NCI-H2196 (cell line): ENCODE measurements around the gene HIF1AN.

ENCODE experiments used
- DNase-seq: peaks from one replicate; lab custom pipeline; 2025; ENCODE audit not compliant: unreplicated experiment; lab: John Stamatoyannopoulos, UW

The HIF1AN gene

DNA sequence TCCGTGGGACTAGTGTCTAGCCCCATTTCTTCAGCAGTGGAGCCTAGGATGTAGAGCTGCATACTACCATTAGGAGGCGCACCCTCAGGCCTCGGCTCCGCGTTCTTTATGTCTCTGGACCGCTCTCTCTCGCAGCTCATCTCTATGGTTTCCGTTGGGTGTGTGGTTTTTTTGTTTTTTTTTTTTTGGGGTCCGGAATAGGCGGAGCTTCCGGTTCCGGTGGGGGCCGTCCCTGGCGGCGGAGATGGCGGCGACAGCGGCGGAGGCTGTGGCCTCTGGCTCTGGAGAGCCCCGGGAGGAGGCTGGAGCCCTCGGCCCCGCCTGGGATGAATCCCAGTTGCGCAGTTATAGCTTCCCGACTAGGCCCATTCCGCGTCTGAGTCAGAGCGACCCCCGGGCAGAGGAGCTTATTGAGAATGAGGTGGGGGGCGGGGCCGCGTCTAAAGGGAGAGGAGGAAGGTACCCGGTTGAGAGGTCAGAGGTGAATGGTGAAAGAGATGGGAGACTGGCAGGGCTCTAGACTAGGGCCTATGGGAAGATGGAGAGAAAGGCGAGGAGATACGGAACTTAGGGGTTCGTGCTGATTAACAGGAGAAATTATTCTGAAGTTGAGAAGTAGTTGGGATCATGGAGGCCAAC is at the start of gene HIF1AN:
TSS of gene HIF1AN (plus strand) at position 229 of the 639 bp plus-strand sequence. CDS start at position 245, 16 bp downstream.
- peak; percentile 81 for DNase-seq

DNA sequence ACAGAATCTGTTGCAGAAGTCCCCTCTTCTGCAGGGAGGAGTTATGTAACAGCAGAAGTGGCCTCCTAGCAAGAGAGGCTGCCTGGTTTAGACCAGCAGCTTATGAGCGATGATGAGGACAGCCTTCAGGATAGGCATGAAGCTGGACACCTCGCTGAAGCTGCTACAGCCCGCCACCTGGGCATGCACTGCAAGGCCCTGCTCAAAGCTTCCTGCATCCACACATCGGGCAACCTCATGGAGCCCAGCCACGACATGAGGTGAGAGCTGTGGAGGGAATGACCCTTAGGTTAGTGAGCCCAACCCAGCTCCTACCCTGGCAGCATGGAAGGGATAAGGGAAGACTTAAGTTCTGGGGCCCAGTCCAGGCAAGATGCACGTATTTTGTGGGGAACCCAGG is 48.2 kb upstream of the HIF1AN start:
- DNase-seq, result no peak

DNA sequence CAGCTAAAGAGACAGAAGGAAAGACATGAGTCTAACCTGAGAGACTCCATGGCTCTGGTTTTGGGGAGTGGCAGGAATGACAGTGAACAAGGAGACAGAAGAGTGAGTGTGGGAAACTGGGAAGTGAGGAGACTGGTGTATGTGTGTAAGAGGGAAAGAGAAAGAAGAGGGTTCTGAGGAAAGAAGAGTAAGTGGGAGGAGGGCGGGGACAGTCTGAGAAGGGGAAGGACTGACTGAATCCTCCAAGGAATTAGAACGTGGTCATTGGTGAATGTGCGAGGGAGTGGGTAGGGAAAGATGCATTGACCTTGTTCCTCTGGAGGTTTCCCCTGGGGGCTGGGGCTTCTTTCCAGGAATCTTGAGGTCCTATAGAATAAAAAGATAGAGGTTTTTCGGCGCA is 46.3 kb upstream of the HIF1AN start:
- DNase-seq, result no peak

DNA sequence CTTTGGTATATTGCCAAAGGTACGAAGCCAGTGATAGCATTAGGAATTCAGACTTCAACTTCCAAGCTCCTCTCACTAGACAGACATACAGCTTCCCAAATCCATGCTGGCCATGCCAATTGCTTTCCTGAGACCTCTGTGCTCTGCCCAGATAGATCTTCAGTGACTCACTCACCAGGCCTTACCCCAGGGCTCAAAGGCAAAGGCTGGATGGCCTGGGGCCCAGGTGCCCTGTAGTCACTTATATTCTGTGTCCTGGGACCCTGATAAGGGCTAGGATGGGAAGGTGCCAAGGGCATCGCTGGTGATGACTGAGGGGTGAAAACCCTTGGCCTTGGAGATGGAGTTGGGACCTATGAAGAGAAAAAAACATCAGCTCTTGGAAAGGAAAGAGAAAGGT is 45.2 kb upstream of the HIF1AN start:
- no peak for DNase-seq

DNA sequence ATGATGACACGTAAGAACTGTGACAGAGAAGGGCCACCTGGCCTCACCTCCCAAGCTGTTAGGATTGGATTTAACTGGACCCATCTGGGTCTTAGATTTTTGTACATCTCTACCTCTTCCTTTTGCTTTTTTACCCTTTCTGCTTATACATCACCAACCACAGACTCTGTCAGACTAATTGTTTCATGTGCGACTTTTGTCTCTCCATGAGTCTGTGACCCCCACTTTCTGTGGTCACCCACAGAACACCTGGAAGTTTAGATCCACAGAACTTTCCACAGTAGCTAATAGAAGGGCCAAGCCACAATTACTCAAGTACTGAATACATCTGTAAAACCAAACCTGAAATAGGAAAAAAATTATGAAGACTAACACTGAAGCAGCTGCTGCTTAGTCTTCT is 39.2 kb upstream of the HIF1AN start:
- no peak for DNase-seq

DNA sequence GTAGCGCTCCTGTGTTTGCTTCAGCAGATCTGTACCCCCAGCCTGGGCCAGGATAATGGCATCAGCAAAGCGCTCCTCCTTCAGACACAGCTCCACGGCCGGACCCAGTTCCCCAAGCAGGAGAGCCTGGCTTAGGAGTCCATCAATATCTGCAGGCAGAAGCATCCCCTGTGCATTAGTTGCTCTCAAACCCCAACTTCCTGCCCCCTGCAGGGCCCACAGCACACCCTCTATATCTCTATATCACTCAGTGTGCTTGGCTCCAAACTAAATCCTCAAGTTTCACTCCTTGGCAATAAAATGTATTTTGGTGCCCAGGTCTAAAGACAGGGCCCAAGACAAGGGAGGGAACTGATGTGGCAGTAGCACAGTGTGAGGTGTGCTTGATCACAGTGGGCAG is 37.7 kb upstream of the HIF1AN start:
- no peak for DNase-seq

DNA sequence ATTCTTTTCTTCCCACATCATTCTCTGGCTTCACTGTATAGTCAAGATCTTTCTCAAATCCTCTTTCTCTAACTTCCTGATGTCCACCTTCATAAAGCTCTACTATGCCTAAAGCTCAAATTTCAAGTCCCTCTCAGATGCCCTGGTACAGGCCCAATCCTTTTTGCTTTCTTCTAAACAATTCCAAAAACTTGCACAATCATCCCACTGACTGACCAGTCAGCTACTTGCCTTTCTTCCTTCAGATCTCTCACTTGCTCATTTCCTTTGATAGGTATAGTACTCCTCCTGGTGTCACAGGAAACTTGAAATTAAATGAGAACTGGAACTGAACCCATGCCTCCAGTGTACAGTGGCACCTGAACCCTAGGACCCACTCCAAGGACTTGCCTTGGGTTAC is 34.3 kb upstream of the HIF1AN start:
- DNase-seq, result no peak

DNA sequence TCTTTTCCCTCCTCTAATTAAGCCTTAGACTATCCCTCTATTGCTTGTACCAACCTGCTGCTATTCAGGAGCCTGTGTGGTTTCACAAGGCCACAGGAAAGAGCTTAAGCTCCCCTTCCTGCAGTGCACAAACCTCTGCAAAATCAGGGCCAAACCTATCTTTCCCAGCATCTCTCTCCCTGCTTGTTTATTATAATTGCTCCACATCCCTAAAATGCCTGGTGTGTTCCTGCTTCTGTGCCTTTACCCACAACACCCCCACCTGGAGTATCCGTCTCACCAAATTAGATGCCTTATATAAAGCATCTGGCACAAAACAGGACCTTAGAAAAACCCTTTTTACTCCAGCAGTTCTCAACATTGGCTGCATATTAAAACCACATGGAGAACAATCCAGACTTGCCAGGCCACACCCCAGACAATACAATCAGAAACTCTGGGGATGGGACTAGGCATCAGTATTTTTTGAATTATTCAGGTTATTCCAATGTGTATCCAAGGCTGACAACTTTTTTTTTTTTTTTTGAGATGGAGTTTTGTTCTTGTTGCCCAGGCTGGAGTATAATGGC is 32.7 kb upstream of the HIF1AN start:
- no peak for DNase-seq

DNA sequence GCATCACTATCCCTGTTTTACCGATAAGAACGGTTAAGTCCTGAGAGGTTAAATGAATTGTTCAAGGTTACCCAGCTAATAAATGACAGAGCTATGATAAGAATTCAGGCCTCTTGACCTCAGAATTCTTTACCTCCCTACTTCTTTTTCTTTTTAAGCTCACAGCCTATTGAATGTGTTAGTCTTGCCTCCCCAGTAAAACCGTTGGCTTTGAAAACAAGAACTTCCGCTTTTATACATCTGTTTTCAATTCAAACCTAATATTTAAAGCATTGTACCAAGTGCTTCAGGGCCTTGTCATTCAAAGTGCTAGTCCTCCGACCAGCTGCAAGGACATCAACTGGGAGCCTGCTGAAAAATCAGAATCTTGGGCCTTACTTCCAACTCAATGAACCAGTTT is 31.6 kb upstream of the HIF1AN start:
- DNase-seq, result no peak

DNA sequence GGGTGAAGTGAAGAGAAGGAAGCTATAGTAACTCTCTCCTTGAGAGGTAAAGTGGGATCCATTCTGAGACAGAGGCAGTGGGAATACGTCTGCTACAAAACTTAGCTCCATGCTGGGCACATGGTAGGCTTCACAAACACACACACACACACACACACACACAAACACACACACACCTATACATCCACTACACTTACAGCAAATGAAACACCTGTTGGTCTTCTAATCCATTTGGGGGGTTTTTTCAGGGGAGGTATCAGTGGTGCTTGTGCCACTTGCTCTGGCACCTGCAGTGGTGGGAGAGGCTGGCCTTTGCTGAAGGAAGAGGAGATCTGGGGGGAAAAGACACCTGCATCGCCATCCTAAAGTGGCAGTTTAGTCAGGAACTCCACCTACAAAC is 30.6 kb upstream of the HIF1AN start:
- DNase-seq, result no peak

DNA sequence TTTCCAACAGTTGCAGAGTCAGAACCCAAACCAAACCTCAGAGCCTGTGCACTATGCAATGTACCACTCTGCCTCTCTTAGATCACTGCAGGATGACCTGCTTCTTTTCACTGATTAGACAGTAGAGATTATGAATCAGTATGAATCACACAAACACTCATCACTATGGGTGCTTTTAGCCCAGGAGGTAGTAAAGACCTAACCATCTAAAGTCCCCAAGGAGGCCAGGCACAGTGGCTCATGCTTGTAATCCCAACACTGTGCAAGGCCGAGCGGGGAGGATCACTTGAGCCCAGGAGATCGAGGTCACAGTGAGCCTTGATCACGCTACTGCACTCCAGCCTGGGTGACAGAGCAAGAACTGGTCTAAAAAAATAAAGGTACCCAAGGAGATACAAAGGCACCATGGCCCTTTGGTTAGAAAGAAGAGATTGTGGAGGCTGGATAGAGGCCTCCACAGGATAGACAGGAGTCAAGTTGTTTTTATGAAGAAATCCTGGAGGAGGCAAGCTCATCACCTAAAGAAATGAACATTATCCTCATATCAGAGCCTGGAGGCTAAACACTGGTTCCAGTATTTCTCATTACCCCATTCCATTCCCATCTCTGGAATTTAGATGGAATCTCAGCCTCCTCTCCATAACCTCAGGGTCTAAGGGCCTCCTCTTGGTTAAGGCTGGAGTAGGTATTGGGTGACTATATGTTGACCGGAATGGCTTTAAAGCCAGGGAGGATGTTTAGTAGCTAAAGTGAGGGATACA is 29.0 kb upstream of the HIF1AN start:
- DNase-seq, result no peak

DNA sequence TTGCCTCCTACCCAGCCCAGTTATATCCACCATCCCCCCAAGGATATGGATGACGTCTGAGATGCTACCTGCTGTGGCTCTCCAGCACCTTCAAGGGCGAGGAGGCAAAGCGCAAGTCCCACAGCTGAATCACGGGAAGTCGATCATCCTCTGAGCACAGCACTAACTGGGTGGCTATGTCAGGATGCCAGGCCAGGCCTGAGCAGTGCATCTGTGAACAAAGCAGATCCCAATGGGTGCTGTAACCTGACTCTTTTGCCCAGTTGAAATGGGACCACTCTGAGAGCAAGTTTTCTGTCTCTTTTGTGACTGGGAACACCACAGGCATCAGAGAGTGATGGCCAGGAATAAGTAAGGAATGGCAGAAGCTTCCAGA is 28.4 kb upstream of the HIF1AN start:
- DNase-seq, result no peak

DNA sequence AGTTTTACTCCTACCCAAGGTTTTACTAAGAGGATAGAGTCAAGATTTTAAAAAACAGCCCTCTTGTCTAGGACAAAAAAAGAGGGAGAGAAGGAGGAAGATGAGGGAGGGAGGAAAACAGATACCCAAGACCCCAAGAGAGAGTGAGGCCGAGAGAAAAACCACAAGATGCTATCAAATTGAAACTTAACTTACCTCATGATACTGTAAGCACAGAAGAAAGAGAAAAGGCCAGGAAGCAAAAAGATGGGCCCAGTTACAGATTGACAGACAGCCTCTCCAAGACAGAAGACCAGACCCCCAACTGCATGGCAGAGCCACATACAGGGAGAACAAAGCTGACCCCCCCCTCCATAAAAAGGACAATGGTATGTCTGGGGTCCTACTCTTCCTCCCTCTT is 27.5 kb upstream of the HIF1AN start:
- no peak for DNase-seq

DNA sequence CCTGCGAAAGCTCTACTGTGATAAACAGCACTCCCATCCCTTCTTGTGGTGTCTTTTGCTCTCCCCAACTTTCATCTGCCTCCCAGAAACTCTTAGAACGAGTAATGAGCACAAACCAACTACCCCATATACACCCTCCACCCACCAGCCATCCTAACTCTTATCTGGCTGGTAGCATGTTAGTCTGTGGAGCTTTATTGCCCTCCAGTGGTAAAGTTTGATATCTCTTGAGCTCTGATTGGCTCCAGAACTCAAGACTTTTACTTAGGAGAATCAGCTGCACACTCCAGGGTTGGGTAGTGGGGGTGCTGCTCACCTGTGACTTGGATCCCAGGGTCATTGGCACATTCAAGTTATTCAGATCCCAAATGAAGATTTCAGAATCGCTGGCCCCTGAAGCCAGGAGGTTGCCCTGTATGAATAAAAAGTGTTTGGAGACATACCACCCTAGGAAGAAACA is 27.0 kb upstream of the HIF1AN start:
- peak; percentile 23 for DNase-seq

DNA sequence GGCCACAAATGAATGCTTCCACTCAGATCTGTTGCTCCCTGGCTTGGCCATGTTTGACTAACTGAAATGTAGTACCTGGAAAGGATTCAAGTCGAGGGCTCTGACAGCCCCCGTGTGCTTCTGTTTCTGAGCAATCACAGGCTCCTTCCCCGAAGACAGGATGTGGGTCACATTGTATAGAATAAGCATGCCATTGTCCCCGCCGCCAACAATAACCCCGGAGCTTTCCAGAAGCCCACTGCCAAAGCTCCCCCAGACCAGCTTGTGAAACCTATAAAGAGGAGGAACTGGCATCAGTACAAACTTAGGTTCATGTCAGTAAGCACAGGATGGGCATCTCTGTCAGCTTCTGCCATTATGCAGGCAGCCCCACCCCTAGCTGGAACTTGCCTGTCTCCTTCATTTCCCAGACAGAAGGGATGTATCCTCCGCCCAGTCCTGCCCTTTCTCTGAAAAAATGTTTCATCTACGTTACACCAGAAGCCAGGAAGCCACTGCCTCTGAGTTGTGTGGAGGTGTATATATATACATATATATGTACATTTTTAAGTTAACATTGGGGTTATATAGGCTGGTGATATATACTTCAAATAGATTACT is 26.4 kb upstream of the HIF1AN start:
- DNase-seq, result no peak

DNA sequence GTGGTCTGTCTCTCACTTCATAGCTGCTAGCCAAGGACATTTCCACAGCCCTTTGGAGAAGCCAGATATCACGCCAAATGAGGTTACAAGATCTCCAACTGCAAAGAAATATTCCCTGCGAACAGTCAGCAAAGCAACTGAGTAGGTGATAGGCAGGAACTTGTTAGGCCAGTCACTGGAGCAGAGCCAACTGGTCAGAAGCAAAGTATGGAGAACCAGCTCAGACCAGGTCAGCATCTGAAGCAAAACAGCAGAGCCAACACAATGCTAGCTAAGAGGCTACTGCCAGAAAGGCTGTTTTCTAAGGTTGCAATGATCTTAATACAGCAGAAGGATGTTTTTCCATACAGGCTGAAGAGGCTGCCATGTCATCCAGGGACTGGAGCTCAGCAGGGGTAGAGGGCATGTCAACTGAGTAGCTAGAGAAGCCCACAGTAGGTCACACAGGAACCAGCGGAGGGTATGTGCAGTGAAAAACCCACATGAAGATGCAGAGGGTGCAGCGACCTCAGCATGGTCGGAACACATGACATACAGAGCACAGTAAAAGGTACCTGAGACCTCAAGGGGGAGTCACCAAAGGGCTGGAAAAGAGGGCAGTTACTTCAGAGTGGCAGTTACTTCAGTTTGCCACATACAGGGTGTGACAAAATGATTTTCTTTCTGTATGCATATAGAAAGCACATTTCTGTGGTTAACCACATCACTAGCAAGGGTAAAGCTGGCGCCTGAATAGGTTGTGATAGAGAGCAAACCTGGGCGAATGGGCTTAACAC is 25.0 kb upstream of the HIF1AN start:
- DNase-seq, result no peak

DNA sequence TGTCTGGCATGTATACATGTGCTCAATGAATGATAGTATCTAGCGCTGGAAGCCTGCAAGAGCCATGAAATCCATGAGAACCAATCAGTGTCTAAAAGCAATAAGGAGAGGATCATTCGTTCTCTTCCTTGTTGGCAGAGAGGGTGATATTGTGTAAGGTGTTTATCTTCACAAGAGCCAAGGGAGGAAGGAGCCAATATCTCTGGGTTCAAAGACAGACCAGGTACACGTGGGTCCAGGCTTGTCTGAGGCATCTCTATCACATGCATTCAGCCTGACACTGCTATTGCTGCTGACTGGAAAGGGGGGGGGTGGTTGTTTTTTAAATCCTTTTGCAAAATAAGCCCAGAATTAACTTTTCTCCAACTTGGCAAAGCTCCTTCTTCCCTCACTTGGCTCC is 20.1 kb upstream of the HIF1AN start:
- no peak for DNase-seq

DNA sequence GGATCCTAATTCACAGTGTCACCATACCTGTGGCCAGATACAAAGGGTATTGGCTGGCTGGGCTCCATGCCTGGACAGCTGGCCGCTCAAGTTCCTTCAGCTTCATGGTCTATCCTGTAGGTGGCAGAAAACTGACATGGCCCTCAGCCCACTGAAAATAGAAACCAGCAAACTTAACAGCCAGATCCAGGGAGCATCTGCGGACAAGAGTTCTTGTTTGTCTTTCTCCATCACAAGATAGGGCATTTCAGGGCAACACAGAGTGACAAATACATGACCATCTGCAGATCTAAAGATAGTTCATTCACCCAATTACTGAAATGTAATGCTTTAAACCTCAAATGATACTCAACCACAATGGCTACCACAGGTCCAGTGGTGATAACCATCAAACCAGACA is 18.9 kb upstream of the HIF1AN start:
- no peak for DNase-seq

DNA sequence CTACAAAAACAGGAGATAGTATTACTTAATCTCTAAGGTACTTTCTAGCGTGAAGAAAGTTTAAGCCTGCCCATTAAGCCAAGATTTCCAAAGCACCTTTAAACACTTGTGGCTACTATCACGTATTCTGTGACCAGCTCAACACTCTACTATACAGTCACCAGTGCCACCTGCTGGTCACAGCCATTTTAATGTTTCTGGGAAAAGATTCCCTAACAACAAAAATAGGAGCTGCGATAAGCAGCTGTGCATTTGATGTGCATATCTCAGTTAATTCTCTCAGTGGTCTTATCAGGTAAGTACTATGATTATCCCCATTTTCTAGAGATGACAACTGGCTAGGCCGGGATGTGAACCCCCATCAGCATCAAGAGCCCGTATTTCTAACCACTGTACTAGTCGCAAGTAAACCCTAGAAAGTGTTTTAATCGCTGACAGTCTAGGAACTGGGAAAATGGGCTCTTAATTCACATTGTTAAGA is 16.9 kb upstream of the HIF1AN start:
- peak; percentile 45 for DNase-seq

DNA sequence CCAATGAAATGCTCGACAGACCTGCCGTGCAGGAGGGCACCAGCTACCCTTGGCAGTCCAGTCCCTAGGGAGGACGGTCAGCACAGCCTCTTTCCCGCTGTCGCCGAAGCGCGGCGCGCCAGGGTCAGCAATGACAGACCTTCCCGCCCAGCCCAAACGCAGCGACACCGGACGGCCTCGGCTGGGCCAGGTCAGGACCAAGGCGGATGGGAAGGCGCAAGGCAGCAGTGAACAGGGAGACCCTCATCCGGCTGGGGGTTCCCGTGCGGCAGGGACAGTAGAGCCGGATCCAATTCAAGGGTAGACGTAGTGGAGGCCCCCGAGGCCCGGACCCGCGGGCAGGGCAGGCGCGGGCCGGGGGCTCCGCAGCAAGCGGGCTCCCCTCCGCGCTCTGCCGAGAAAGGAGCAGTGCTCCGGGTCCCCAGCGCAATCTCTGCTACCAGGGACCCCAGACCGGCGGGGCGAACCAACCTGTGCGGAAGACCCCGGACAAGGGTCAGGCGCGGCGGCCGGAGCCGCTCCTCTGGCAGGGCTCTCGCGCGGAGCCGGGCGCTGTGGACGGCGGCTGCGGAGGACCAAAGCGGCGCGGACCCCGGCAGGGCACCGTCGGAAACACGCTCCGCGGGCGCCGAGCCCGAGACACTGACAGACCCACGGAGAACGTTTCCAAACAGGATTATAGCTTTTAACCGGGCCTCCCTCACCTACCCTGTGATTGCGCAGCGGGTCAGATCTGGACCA is 16.3 kb upstream of the HIF1AN start, which contains the start of gene SEC31B:
TSS of gene SEC31B (minus strand) at position 551 of the 741 bp plus-strand sequence. CDS start 2,909 bp downstream, outside the sequence.
- no peak for DNase-seq
